SK-N-SH treated with all-trans-retinoic acid at 6 μM for 48 hours (cell line): ENCODE measurements around the gene EIF4E.
A peak's percentile ranks its signal among the peaks of the same experiment; 100 is the strongest.

ENCODE experiments used
- ATAC-seq: fragments of 200-7000 bp; cut with Tn5 transposase; 3 replicates; pipeline ENCODE4 v1.9.1; 2020; ENCODE audit warnings: mild to moderate bottlenecking, moderate library complexity
- ARNTL ChIP-seq: fragments of 450-650 bp; formaldehyde crosslinking; IDR thresholded peaks from 2 replicates; pipeline ENCODE4 v1.5.0; 2020; ENCODE audit warnings: low read depth, mild to moderate bottlenecking, moderate library complexity, borderline replicate concordance
- BACH2 ChIP-seq: fragments of 250-450 bp; sonication (Bioruptor Pico); IDR thresholded peaks from 2 replicates; pipeline ENCODE4 v1.9.0; 2021; ENCODE audit warnings: mild to moderate bottlenecking, borderline replicate concordance
- CREB5 ChIP-seq: fragments of 250-450 bp; sonication (Bioruptor Pico); IDR thresholded peaks from 2 replicates; pipeline ENCODE4 v1.5.1; 2020; ENCODE audit warnings: low read depth, mild to moderate bottlenecking, moderate library complexity
- CSDC2 ChIP-seq: fragments of 250-450 bp; sonication (Bioruptor Pico); IDR thresholded peaks from 2 replicates; pipeline ENCODE4 v1.5.0; 2020; ENCODE audit warnings: mild to moderate bottlenecking, moderate library complexity
- CSRNP3 ChIP-seq: fragments of 250-450 bp; sonication (Bioruptor Pico); IDR thresholded peaks from 2 replicates; pipeline ENCODE4 v1.5.1; 2021; ENCODE audit warnings: mild to moderate bottlenecking, moderate library complexity
- ESRRG ChIP-seq: fragments of 250-450 bp; sonication (Bioruptor Pico); IDR thresholded peaks from 2 replicates; pipeline ENCODE4 v1.6.1; 2021; ENCODE audit warnings: mild to moderate bottlenecking
- GLIS3 ChIP-seq: fragments of 250-450 bp; sonication (Bioruptor Pico); IDR thresholded peaks from 2 replicates; pipeline ENCODE4 v1.5.0; 2020; ENCODE audit warnings: mild to moderate bottlenecking, moderate library complexity
- OSR1 ChIP-seq: fragments of 250-450 bp; sonication (Bioruptor Pico); IDR thresholded peaks from 2 replicates; pipeline ENCODE4 v1.8.0; 2022; ENCODE audit warnings: moderate library complexity, mild to moderate bottlenecking, inconsistent platforms
- PATZ1 ChIP-seq: fragments of 250-450 bp; sonication (Bioruptor Pico); IDR thresholded peaks from 2 replicates; pipeline ENCODE4 v1.8.0; 2020; ENCODE audit warnings: mild to moderate bottlenecking, moderate library complexity, borderline replicate concordance
- POU6F1 ChIP-seq: fragments of 250-450 bp; sonication (Bioruptor Pico); IDR thresholded peaks from 2 replicates; pipeline ENCODE4 v1.8.0; 2021; ENCODE audit warnings: low read depth, mild to moderate bottlenecking, moderate library complexity, borderline replicate concordance
- PPARA ChIP-seq: fragments of 250-450 bp; sonication (Bioruptor Pico); IDR thresholded peaks from 2 replicates; pipeline ENCODE4 v1.5.0; 2020; ENCODE audit warnings: mild to moderate bottlenecking, borderline replicate concordance
- RARB ChIP-seq: fragments of 250-450 bp; sonication (Bioruptor Pico); IDR thresholded peaks from 2 replicates; pipeline ENCODE4 v1.8.0; 2021; ENCODE audit warnings: mild to moderate bottlenecking, moderate library complexity
- SNAI2 ChIP-seq: fragments of 250-450 bp; sonication (Bioruptor Pico); IDR thresholded peaks from 2 replicates; pipeline ENCODE4 v1.5.0; 2020; ENCODE audit warnings: mild to moderate bottlenecking, moderate library complexity
- TCF4 ChIP-seq: fragments of 250-450 bp; sonication (Bioruptor Pico); IDR thresholded peaks from 2 replicates; pipeline ENCODE4 v1.8.0; 2021; ENCODE audit warnings: mild to moderate bottlenecking, moderate library complexity, borderline replicate concordance
- TOX ChIP-seq: fragments of 250-450 bp; sonication (Bioruptor Pico); IDR thresholded peaks from 2 replicates; pipeline ENCODE4 v1.8.0; 2021; ENCODE audit warnings: mild to moderate bottlenecking, moderate library complexity, borderline replicate concordance
- TSHZ2 ChIP-seq: fragments of 250-450 bp; sonication (Bioruptor Pico); IDR thresholded peaks from 2 replicates; pipeline ENCODE4 v1.5.0; 2020; ENCODE audit warnings: mild to moderate bottlenecking, moderate library complexity
- ZC3H10 ChIP-seq: fragments of 250-450 bp; sonication (Bioruptor Pico); IDR thresholded peaks from 2 replicates; pipeline ENCODE4 v1.5.1; 2021; ENCODE audit warnings: mild to moderate bottlenecking, moderate library complexity
- ZFP3 ChIP-seq: fragments of 250-450 bp; sonication (Bioruptor Pico); IDR thresholded peaks from 2 replicates; pipeline ENCODE4 v1.5.0; 2020; ENCODE audit warnings: mild to moderate bottlenecking, moderate library complexity
- ZFP30 ChIP-seq: fragments of 450-650 bp; formaldehyde crosslinking; IDR thresholded peaks from 2 replicates; pipeline ENCODE4 v1.5.0; 2022; ENCODE audit warnings: mild to moderate bottlenecking, moderate library complexity
- ZNF565 ChIP-seq: fragments of 450-650 bp; formaldehyde crosslinking; conservative IDR thresholded peaks from 2 replicates; pipeline ENCODE4 v1.5.0; 2020; ENCODE audit warnings: low read depth, mild to moderate bottlenecking, moderate library complexity
- ZNF70 ChIP-seq: fragments of 450-650 bp; formaldehyde crosslinking; IDR thresholded peaks from 2 replicates; pipeline ENCODE4 v1.5.0; 2020; ENCODE audit warnings: mild to moderate bottlenecking, moderate library complexity
- ZNF8 ChIP-seq: fragments of 450-650 bp; formaldehyde crosslinking; IDR thresholded peaks from 2 replicates; pipeline ENCODE4 v1.5.0; 2020; ENCODE audit warnings: mild to moderate bottlenecking, moderate library complexity

Gene EIF4E

DNA sequence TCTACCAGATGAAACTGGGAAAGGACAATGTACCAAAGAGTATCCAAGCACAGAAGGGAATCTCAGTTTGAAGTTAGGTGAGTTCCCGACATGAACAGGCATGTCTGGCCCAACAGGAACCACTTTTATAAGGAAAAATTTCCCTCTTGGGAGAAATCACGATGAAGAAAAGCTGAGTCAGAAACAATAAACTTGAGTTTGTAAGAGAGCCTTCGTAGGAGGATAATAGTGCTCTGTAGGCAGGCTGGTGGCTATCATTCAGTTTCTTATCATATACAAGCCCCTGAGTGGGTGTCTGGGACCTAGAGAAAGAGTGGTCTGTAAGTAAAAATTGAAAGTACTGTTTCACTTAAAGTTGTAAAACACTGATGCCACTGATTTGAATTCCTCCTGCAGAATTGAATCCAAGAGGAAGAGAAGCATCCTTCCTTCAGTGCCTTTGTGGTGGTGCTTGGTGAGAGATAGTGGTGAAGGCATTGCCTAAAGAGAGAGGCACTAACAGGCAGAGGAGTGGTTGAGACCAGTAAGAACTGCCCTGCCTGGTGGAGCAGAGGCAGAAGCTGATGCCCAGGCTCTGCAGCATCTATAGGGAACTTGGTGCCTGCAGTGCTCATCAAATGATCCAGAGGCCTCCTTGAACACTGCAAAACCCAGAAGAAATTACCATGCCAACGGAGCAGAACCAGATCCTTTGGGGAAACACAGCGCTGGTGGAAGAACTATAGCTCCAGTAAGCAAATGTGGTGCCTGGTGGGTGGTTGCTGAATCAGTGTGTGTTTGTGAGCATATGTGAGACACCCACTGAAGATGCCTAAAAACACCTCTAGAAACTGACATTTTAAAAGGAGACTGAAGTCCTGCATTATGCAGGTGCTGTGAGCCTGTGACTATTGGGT lies 34.9 kb upstream of the EIF4E start:
- TF ChIP-seq RARB (no peak), PPARA (no peak), BACH2 (CRISPR knock-in tag) (no peak), OSR1 (CRISPR knock-in tag) (no peak), ZNF565 (CRISPR knock-in tag) (no peak), ARNTL (CRISPR knock-in tag) (no peak), ZFP30 (CRISPR knock-in tag) (no peak), TOX (CRISPR knock-in tag) (no peak), CREB5 (no peak), CSRNP3 (no peak), ZNF8 (CRISPR knock-in tag) (no peak), ZNF70 (CRISPR knock-in tag) (no peak), CSDC2 (CRISPR knock-in tag) (no peak)
- ATAC-seq, result peak; percentile 40

DNA sequence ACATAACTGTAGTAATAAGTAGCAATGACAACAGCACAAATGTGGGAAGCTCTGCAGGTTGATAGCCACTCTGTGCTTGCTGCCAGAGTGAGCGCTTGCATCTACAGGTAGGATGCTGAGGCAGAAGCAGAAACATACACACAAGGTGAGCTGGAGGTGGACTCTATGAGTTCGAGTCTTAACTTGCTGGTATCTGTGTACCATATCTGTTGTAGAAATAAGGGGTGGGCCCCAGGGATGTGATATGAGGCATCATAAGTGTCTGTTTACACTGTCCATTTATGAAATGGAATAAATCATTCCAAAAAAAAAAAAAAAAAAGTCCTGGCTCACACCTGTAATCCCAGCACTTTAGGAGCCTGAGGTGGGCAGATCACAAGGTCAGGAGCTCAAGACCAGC lies 32.8 kb upstream of the EIF4E start:
- no peak for ATAC-seq
- TF ChIP-seq PATZ1 (CRISPR knock-in tag) (no peak), ZC3H10 (CRISPR knock-in tag) (no peak), OSR1 (CRISPR knock-in tag) (no peak)

GRCh38 chr4:98959411-98959810 lies 30.5 kb upstream of the EIF4E start:
- TF ChIP-seq ESRRG (CRISPR knock-in tag), result no peak
- no peak for TF ChIP-seq TOX (CRISPR knock-in tag)
- TF ChIP-seq ZNF8 (CRISPR knock-in tag), result no peak
- no peak for TF ChIP-seq OSR1 (CRISPR knock-in tag)
- TF ChIP-seq CSRNP3, result no peak
- no peak for TF ChIP-seq TCF4 (CRISPR knock-in tag)
- no peak for TF ChIP-seq RARB
- no peak for TF ChIP-seq POU6F1 (CRISPR knock-in tag)
- no peak for TF ChIP-seq ZFP3
- TF ChIP-seq ZFP30 (CRISPR knock-in tag), result no peak
- no peak for TF ChIP-seq SNAI2 (CRISPR knock-in tag)
- no peak for TF ChIP-seq CSDC2 (CRISPR knock-in tag)
- no peak for TF ChIP-seq BACH2 (CRISPR knock-in tag)
- no peak for TF ChIP-seq ZNF70 (CRISPR knock-in tag)
- no peak for TF ChIP-seq GLIS3
- no peak for TF ChIP-seq TSHZ2 (CRISPR knock-in tag)
- TF ChIP-seq, all 23 proteins: peak for 0
- ATAC-seq, result no peak
